Gastroesophageal sphincter (tissue), 3 donors: ENCODE measurements around the gene ZBTB7C.

Experiments
- EP300 ChIP-seq: sonication (generic); formaldehyde crosslinking; IDR thresholded peaks from one replicate; pipeline ENCODE4 v1.6.1; 2017; ENCODE audit warnings: antibody characterized with exemption, mild to moderate bottlenecking
- POLR2A ChIP-seq, 2 donors: fragments of 450-650 bp; IDR thresholded peaks; one replicate each; pipeline ENCODE4 v1.6.1; 2017; ENCODE audit warnings: antibody characterized with exemption in 2 of 2, mild to moderate bottlenecking in 2 of 2, moderate library complexity in 1 of 2
- POLR2AphosphoS5 ChIP-seq: sonication (generic); formaldehyde crosslinking; IDR thresholded peaks from one replicate; pipeline ENCODE4 v1.6.1; 2017; ENCODE audit warnings: antibody characterized with exemption
- TF ChIP-seq, protein P1 (sequence below), 4 experiments: fragments of 200-600 bp in 2 of 4; fragments of 450-650 bp in 2 of 4; sonication (generic) in 1 of 4; IDR thresholded peaks; one replicate each; pipeline ENCODE4 v1.5.1; 2017 to 2019; ENCODE audit warnings: antibody characterized with exemption in 4 of 4, mild to moderate bottlenecking in 2 of 4, moderate library complexity in 2 of 4

DNA sequence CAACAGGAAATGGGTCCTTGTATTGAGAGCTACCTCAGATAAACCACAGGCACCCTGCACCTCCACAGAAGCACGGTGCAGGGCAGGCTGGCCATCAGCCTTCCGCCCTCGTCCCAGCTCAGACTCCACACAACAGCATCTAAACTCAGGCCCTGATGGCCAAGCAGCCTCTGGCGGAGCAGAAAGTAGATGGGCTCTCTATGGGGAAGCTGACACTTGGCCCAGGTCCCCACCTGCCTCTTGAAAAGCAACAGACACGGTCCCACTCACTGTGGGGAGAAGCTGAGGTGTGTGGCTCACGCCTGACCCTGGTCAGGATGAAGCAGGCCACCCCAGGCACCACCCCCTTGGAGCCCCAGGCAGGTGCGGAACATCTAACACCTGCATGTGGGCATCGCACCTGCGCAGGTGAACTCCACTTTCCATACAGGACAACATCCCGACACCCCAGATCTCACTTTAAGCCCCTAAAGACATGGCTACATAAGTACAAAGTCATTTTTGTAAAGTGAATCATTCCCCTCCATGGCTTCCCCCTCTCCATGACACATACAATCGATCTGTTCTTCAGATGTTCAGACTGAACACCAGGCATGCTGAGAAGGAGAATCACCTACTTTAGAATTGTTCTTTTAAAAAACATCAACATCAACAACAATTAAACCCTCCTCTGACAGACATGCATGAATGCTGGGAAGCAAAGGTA is 208.4 kb downstream of the ZBTB7C start:
- no peak for TF ChIP-seq POLR2AphosphoS5
- TF ChIP-seq, protein P1, sequence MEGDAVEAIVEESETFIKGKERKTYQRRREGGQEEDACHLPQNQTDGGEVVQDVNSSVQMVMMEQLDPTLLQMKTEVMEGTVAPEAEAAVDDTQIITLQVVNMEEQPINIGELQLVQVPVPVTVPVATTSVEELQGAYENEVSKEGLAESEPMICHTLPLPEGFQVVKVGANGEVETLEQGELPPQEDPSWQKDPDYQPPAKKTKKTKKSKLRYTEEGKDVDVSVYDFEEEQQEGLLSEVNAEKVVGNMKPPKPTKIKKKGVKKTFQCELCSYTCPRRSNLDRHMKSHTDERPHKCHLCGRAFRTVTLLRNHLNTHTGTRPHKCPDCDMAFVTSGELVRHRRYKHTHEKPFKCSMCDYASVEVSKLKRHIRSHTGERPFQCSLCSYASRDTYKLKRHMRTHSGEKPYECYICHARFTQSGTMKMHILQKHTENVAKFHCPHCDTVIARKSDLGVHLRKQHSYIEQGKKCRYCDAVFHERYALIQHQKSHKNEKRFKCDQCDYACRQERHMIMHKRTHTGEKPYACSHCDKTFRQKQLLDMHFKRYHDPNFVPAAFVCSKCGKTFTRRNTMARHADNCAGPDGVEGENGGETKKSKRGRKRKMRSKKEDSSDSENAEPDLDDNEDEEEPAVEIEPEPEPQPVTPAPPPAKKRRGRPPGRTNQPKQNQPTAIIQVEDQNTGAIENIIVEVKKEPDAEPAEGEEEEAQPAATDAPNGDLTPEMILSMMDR (IDR thresholded peaks at IDR 0.05) = no peak
- no peak for TF ChIP-seq EP300
- no peak for TF ChIP-seq POLR2A (IDR thresholded peaks at IDR 0.05)
